ENCODE results near the gene ADCY9. TPM values are rescaled to one million over a fixed set of nuclear protein-coding genes. Genes with fewer than 3 reads are reported as not detected.

Gene ADCY9
- total and polyA plus RNA-seq, 4 donors, result 12.7 to 37.6 (median 17.6) TPM

- TF ChIP-seq CTCF (IDR thresholded peaks at IDR 0.05; ENCODE audit: control extremely low read depth, extremely low read depth), result peak; percentile 68
- no peaks in the 10 kb centered on the region for H3K36me3 ChIP-seq (ENCODE audit: control insufficient read depth in 4 of 4, insufficient read depth in 4 of 4, low read length in 4 of 4)
- 7 to 12% methylated on average over 40 to 43 of the region's 43 CpGs for WGBS, 2 donors
- H3K27me3 ChIP-seq (ENCODE audit: control insufficient read depth in 3 of 3, insufficient read depth in 3 of 3, low read length in 2 of 3), result no peaks in the 10 kb centered on the region
- peaks cover 0 to 5% (median 4%) of the 10 kb centered on the region in 5 donors for H3K4me1 ChIP-seq (ENCODE audit: control insufficient read depth in 5 of 5, insufficient read depth in 5 of 5, low read length in 5 of 5)
- ATAC-seq (ENCODE audit: insufficient read depth, low FRiP score), result peak; percentile 79
- DNase-seq, result peak; percentile 78 to 87 (median 80)
- peak overlapping the region in 1 of 2 donors; percentile 26 for H3K27ac ChIP-seq (ENCODE audit: low read depth in 1 of 2, low read length in 1 of 2)
- H3K9ac ChIP-seq (ENCODE audit: insufficient read depth in 1 of 2, low read length in 2 of 2), result peak overlapping the region; percentile 37 to 38
- peak overlapping the region; percentile 40 for H3K4me3 ChIP-seq
- no peaks in the 10 kb centered on the region for H3K9me3 ChIP-seq (ENCODE audit: control insufficient read depth in 4 of 4, insufficient read depth in 3 of 4, low read length in 3 of 4)
Measured at GRCh38 chr16:3938843-3939624, 177.2 kb downstream of the ADCY9 start.

GRCh38 chr16:3938471-3938842, 177.8 kb downstream of the ADCY9 start:
- Histone ChIP-seq H3K4me3 (no peak overlapping the region), H3K9me3 (ENCODE audit: control insufficient read depth in 4 of 4, insufficient read depth in 3 of 4, low read length in 3 of 4) (no peaks in the 10 kb centered on the region), H3K9ac (ENCODE audit: insufficient read depth in 1 of 2, low read length in 2 of 2) (peak overlapping the region; percentile 37 to 38), H3K36me3 (ENCODE audit: control insufficient read depth in 4 of 4, insufficient read depth in 4 of 4, low read length in 4 of 4) (no peaks in the 10 kb centered on the region), H3K27ac (ENCODE audit: low read depth in 1 of 2, low read length in 1 of 2) (no peak overlapping the region), H3K27me3 (ENCODE audit: control insufficient read depth in 3 of 3, insufficient read depth in 3 of 3, low read length in 2 of 3) (no peaks in the 10 kb centered on the region), H3K4me1 (ENCODE audit: control insufficient read depth in 5 of 5, insufficient read depth in 5 of 5, low read length in 5 of 5) (peaks cover 0 to 5% (median 4%) of the 10 kb centered on the region in 5 donors)
- 49 to 62% methylated on average over 19 of the region's 19 CpGs for WGBS, 2 donors
- ATAC-seq (ENCODE audit: insufficient read depth, low FRiP score) (no peak), DNase-seq (no peak)
- no peak for TF ChIP-seq CTCF (IDR thresholded peaks at IDR 0.05; ENCODE audit: control extremely low read depth, extremely low read depth)

GRCh38 chr16:3937066-3937875, 179.0 kb downstream of the ADCY9 start:
- TF ChIP-seq CTCF (IDR thresholded peaks at IDR 0.05; ENCODE audit: control extremely low read depth, extremely low read depth), result no peak
- no peak overlapping the region for H3K4me3 ChIP-seq
- no peaks in the 10 kb centered on the region for H3K9me3 ChIP-seq (ENCODE audit: control insufficient read depth in 4 of 4, insufficient read depth in 3 of 4, low read length in 3 of 4)
- DNase-seq (no peak), ATAC-seq (ENCODE audit: insufficient read depth, low FRiP score) (no peak)
- 91 to 93% methylated on average over 13 of the region's 13 CpGs for WGBS, 2 donors
- H3K4me1 ChIP-seq (ENCODE audit: control insufficient read depth in 5 of 5, insufficient read depth in 5 of 5, low read length in 5 of 5), result peaks cover 0 to 5% (median 4%) of the 10 kb centered on the region in 5 donors
- H3K36me3 ChIP-seq (ENCODE audit: control insufficient read depth in 4 of 4, insufficient read depth in 4 of 4, low read length in 4 of 4), result no peaks in the 10 kb centered on the region
- H3K27ac ChIP-seq (ENCODE audit: low read depth in 1 of 2, low read length in 1 of 2), result no peak overlapping the region
- no peaks in the 10 kb centered on the region for H3K27me3 ChIP-seq (ENCODE audit: control insufficient read depth in 3 of 3, insufficient read depth in 3 of 3, low read length in 2 of 3)
- H3K9ac ChIP-seq (ENCODE audit: insufficient read depth in 1 of 2, low read length in 2 of 2), result no peak overlapping the region
